NCI-H69 (cell line): Measurements from ENCODE around the gene FAM53A.
"Not testable (repeated sequence)": the region's sequence is repeated elsewhere in the genome, so short reads cannot be mapped to it uniquely, and the experiment has no call there.

Source experiments
- DNase-seq: peaks from one replicate; lab custom pipeline; 2025; lab: John Stamatoyannopoulos, UW

Gene FAM53A

DNA sequence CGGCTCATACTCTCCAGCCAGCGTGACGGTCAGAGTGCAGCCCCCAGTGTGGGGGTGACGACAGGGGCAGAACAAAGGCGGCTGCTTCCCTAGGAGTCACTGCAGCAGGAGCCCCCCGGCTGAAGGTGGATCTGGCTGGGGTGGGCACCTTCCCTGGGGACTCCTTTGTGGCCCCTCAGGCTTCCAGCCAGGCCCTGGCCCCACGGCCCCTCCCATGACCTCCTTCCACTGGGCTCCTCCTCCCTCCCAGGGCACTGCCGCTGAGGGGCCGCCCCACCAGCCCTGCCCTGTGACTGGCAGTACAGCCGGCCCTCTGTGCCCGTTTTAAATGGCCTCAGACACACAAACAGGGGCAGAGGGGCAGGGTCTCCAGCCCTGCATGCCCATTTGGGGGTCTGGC, 61.9 kb downstream of the FAM53A start:
- DNase-seq, result no peak

- no peak for DNase-seq
Observed at GRCh38 chr4:1621526-1621925, 62.6 kb downstream of the FAM53A start.

GRCh38 chr4:1619151-1619672, 64.9 kb downstream of the FAM53A start:
- no peak for DNase-seq

GRCh38 chr4:1618438-1618837, 65.7 kb downstream of the FAM53A start:
- DNase-seq, result no peak

DNA sequence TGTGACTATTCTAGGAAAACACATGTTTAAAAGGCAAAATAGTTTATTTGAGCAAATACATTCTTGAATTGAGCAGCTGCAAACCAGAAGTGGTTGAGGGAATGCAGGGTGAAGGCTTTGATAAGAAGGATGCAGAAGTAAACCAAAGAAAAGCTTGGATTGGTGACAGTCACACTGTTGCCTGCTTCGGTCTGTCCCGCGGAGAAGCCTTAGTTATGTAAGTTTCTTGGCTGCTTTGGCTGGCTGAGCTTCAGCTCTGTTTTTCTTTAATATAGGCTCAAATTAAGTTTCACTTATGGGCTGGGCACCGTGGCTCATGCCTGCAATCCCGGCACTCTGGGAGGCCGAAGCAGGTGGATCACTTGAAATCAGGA, 67.6 kb downstream of the FAM53A start:
- DNase-seq, result no peak

DNA sequence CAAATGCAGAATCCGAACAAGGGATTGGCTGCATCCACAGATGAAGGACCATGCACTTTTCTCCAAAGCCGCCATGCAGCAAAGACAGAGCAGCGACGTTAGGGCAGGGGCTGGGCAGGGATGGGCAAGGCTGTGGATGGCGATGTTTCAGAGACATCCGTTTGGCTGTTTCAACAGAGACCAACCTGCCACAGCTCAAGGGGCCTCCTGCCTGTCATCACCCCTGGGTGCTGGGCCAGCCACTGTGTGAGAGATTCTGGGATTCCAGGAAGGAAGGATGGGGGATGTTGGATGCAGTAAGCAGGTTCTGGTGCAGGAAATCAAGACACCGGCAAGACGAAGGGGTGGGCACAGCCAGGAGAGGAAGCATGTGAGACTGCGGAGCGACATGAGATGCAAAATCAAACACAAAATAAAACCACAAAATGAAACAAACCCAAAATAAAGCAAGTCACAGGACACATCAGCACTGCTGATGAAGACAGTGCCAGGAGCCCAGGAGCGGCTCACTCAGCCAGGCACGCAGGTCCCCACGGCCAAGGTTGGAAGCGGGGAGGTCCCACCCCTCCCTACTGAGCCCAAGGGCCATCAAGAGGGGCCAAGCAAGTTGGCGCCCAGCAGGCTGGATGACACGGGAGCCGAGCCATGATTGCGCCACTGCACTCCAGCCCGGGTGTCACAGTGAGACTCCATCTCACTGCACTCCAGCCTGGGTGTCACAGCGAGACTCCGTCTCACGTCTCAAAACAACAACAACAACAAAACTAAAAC, 68.1 kb downstream of the FAM53A start:
- DNase-seq, result no peak

DNA sequence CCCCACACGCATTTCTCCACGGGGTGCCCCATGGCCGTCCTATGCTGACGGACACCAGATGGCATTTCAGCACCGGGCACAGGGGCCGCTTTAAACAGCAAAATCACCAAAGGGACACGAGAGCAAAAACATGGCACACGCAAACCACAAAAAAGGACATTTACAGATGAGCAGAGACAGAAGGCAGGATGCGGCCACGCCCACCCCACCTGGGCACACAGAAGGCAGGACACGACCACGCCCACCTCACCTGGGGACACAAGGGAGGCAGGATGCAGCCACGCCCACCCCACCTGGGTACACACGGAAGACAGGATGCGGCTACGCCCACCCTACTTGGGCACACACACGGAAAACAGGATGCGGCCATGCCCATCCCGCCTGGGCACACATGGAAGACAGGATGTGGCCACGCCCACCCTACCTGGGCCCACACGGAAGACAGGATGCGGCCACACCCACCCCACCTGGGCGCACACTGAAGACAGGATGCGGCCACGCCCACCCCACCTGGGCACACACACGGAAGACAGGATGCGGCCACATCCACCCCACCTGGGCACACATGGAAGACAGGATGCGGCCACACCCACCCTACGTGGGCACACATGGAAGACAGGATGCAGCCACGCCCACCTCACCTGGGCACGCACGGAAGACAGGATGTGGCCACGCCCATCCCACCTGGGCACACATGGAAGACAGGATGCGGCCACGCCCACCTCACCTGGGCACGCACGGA, 69.1 kb downstream of the FAM53A start:
- DNase-seq, result peak; percentile 69

GRCh38 chr4:1614502-1614853, 69.6 kb downstream of the FAM53A start:
- no peak for DNase-seq

DNA sequence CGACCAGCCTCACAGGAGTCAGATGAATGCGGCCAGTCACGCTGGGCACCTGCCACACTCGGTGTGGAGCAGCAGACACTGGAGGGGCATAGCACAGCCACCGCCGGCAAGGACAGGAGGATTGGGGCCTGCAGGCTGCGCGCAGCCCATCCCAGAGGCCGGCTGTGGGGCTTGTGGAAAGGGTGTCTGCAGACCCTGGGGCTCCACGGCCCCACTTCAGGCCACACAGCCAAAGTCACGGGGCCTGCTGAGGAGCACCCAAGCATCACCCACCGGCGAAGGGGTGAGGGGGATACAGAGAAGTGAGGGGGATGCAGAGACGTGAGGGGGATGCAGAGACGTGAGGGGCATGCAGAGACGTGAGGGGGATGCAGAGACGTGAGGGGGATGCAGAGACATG, 70.1 kb downstream of the FAM53A start:
- DNase-seq, result no peak

GRCh38 chr4:1613099-1613495, 71.0 kb downstream of the FAM53A start:
- DNase-seq, result no peak

DNA sequence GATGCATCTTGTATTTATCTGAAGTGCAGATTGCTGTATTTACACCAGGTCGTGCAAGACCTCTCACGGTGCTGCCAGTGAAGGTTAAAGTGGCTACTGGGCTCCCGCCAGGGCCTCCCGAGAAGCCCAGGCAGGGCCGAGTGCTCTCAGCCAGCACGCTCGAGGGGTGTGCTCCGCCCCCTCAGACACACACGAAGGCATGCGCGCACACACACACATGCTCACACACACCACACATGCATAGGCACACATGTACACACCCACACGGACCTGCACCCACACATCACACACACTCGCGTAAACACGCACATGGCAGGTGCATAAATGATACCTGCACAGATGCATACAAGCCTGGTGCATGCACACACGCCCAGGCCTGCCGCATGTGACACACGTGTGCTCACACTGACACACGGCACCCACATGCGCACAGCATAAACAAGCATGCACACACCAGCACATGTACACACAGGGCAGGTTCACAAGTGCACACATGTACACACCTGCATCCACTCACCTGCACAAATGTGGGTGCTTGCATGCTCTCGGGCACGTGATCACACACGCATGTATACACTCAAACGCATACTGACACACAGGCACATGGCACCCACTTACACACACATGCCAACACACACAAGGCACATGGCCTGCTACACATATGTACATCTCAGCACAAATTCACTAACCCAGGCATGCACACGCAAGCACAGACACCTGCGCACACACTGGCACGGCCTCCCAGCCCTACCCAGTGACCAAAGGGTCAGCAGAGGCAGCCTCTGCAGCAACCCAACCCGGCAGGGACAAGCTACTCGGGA, 71.6 kb downstream of the FAM53A start:
- no peak for DNase-seq

DNA sequence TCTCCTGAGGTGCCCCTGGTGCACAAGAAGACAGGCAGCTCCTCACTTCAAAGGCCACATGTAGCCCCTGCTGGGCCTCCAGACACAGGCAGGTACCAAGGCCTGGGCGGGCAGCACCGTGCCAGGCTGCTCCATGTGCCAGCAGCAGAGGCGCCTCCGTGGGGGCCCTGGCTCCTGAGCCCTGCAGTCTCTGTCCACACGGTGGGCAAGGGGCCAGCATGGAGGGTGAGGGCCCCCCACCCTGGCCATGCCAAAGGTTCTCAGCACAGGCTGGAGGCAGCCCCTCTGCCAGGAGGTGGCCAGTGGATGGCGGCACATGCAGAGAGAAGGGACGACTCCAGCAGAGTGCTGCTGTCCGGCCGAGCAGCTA, 72.6 kb downstream of the FAM53A start:
- DNase-seq, result no peak

GRCh38 chr4:1610791-1611500, 73.2 kb downstream of the FAM53A start:
- DNase-seq, result no peak

- no peak for DNase-seq
Observed at GRCh38 chr4:1609901-1610790, 74.0 kb downstream of the FAM53A start.

DNA sequence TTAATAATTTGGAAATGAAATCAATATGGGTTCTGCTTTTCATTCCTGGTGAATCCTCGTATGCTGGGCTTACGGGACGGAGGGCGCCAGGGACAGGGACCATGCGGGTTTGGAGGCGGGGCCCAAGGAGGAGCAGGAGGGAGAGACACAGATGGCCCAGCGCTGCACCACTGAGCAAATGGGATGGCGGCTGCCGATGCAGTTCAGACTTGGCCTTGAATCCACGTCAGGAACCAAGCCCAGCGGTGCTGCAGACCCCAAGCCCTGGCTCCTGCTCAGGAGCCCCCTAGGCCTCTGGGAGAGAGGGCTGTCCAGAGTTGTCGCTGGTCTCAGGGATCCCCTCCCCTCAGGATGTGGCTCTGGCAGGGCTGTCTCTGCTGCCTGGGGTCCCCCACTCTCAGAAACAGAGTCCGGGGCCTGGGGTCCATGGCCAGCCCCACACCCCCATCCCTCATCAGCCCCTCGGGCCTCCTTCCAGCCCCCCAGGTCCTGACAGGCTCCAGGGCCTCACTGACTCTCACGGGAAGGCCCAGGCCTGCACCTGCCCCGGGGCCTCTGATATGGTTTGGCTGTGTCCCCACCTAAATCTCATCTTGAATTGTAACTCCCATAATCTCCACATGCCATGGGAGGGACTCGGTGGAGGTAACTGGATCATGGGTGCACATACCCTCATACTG, 75.2 kb downstream of the FAM53A start:
- DNase-seq, result no peak

DNA sequence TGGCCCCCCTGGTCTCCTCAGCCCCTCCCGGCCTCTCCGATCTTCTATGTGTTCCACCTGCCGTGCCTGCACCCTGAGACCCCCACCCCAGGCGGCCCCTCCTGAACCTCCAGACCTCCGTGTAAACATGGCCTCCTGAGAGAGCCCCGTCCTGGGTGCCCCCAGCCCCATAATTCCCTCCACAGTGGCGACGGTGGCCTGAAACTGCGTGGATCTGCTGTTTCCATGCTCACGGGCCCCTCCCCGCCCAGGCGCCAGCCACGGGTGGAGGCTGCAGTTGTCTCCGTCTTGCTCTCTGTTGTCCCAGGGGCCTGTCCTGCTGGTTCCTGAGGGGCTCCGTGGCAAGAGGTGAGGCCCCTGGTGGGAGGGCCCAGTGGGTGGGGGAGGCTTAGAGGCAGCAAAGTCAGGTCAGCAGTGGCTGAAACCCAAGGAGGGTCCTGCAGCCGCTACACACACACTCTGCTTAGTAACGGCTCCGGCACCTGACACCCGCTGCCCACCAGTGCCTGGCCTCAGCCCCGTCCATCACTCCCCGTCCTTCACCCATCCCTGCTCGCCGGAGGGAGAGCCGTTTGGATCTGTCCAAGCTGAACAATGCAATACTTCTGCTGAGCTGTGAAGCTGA, 75.8 kb downstream of the FAM53A start:
- no peak for DNase-seq

DNA sequence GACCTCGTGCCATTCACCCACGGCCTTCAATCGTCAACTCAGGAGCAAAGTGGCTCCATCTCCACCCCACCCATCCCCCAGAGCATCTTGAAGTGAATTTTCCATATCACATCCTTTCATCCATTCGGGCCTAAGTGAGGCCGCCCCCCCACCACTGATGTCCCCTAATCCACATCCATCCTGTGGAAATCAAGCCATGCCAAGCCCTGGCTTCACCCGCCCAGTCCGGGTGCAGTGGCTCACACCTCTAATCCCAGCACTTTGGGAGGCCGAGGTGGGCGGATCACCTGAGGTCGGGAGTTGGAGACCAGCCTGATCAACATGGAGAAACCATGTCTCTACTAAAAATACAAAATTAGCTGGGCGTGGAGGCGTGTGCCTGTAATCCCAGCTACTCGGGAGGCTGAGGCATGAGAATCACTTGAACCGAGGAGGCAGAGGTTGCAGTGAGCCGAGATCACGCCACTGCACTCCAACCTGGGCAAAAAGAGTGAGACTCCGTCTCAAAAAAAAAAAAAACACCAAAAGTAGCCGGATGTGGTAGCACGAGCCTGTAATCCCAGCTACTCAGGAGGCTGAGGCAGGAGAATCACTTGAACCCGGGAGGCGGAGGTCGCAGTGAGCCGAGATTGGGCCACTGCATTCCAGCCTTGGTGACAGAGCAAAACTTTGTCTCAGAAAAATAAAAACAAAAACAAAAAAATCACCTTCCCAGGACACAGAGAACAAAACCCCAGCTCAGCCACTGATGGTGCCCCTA, 76.5 kb downstream of the FAM53A start:
- DNase-seq, result not testable (repeated sequence)

DNA sequence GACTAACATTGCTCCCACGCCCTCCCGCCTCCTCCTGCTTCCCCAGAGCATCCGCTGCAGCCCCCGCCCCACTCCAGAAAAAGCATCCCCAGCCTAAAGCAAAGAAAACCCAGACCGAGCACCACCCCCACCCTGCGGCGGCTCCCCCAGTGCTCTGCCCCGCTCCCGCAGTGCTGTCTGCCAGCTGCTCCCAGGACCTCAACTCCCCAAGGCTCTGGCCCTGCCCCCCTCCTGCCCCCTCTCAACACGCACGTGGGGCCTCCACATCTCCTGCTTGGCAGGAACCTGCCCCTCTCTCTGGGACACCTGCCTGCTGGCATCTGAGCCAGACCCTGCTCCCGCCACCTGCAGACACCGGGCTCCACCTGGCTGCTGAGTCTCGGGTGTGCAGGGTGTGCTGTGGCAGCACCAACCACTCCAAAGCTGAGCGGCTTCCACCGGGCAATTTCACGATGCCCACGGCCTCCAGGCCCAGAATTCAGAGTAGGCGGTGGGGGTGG, 79.4 kb downstream of the FAM53A start:
- peak; percentile 48 for DNase-seq

- no peak for DNase-seq
Observed at GRCh38 chr4:1604181-1604705, 79.9 kb downstream of the FAM53A start.
